Memory B cell (primary cell): ENCODE results near the gene MYCBP2.

Source experiments
- ATAC-seq: fragments of 150-1000 bp; cut with Tn5 transposase; 2 replicates; pipeline ENCODE4 v1.10.0; 2021; ENCODE audit warnings: low read depth, mild to moderate bottlenecking, moderate library complexity
- DNase-seq, 2 donors: peaks; one replicate each; pipeline ENCODE4 v3.0.0; 2022; ENCODE audit warnings: low spot score in 2 of 2
- H3K27ac Mint-ChIP-seq: one replicate; pipeline ENCODE4 v1.8.0; 2022; ENCODE audit warnings: mild to moderate bottlenecking, moderate library complexity, mixed read lengths
- H3K27me3 Mint-ChIP-seq: one replicate; pipeline ENCODE4 v1.8.0; 2022; ENCODE audit warnings: mixed read lengths
- H3K36me3 Mint-ChIP-seq: one replicate; pipeline ENCODE4 v1.8.0; 2022; ENCODE audit warnings: mild to moderate bottlenecking, mixed read lengths
- H3K4me1 Mint-ChIP-seq: one replicate; pipeline ENCODE4 v1.8.0; 2022; ENCODE audit warnings: mixed read lengths
- H3K4me3 Mint-ChIP-seq: one replicate; pipeline ENCODE4 v1.8.0; 2022; ENCODE audit warnings: mild to moderate bottlenecking, moderate library complexity, mixed read lengths
- H3K9me3 Mint-ChIP-seq: one replicate; pipeline ENCODE4 v1.8.0; 2022; ENCODE audit warnings: mixed read lengths

Gene MYCBP2

GRCh38 chr13:77326905-77327604, at the start of gene MYCBP2:
Gene MYCBP2 (minus strand): TSS chr13:77327094. CDS start chr13:77326775, 319 bp downstream.
- ATAC-seq = peak; percentile 66
- H3K27me3 Mint-ChIP-seq = no peaks in the 10 kb centered on the region
- H3K4me1 Mint-ChIP-seq = peaks cover 43% of the 10 kb centered on the region
- peak within 1 kb of the TSS; percentile 97 for H3K27ac Mint-ChIP-seq
- peak within 1 kb of the TSS; percentile 99 for H3K4me3 Mint-ChIP-seq
- H3K36me3 Mint-ChIP-seq = peaks cover 3% of the 10 kb centered on the region
- DNase-seq = peak; percentile 96 to 98
- peaks cover 2% of the 10 kb centered on the region for H3K9me3 Mint-ChIP-seq

- Mint-ChIP-seq H3K4me1 (peaks cover 10% of the 10 kb centered on the region), H3K27me3 (no peaks in the 10 kb centered on the region), H3K27ac (no peak overlapping the region), H3K9me3 (no peaks in the 10 kb centered on the region), H3K36me3 (no peaks in the 10 kb centered on the region), H3K4me3 (no peak overlapping the region)
- ATAC-seq = no peak
- DNase-seq = no peak
Observed at GRCh38 chr13:77375560-77376108, 48.7 kb upstream of the MYCBP2 start.

- Mint-ChIP-seq H3K27me3 (no peaks in the 10 kb centered on the region), H3K4me3 (no peak overlapping the region), H3K36me3 (no peaks in the 10 kb centered on the region), H3K4me1 (peaks cover 10% of the 10 kb centered on the region), H3K9me3 (no peaks in the 10 kb centered on the region), H3K27ac (no peak overlapping the region)
- DNase-seq (no peak), ATAC-seq (no peak)
Observed at GRCh38 chr13:77374786-77375185, 47.9 kb upstream of the MYCBP2 start.

GRCh38 chr13:77374339-77374738, 47.4 kb upstream of the MYCBP2 start:
- H3K27me3 Mint-ChIP-seq = no peaks in the 10 kb centered on the region
- ATAC-seq = no peak
- H3K27ac Mint-ChIP-seq = no peak overlapping the region
- H3K4me1 Mint-ChIP-seq = peaks cover 10% of the 10 kb centered on the region
- H3K9me3 Mint-ChIP-seq = no peaks in the 10 kb centered on the region
- DNase-seq = no peak
- H3K4me3 Mint-ChIP-seq = no peak overlapping the region
- H3K36me3 Mint-ChIP-seq = no peaks in the 10 kb centered on the region

GRCh38 chr13:77373502-77373901, 46.6 kb upstream of the MYCBP2 start:
- no peaks in the 10 kb centered on the region for H3K9me3 Mint-ChIP-seq
- no peak overlapping the region for H3K27ac Mint-ChIP-seq
- DNase-seq = no peak
- H3K4me1 Mint-ChIP-seq = peaks cover 10% of the 10 kb centered on the region
- H3K4me3 Mint-ChIP-seq = no peak overlapping the region
- H3K27me3 Mint-ChIP-seq = no peaks in the 10 kb centered on the region
- ATAC-seq = no peak
- no peaks in the 10 kb centered on the region for H3K36me3 Mint-ChIP-seq

GRCh38 chr13:77372275-77372674, 45.4 kb upstream of the MYCBP2 start:
- H3K4me1 Mint-ChIP-seq = peaks cover 10% of the 10 kb centered on the region
- H3K27ac Mint-ChIP-seq = no peak overlapping the region
- ATAC-seq = no peak
- H3K27me3 Mint-ChIP-seq = no peaks in the 10 kb centered on the region
- no peaks in the 10 kb centered on the region for H3K36me3 Mint-ChIP-seq
- H3K9me3 Mint-ChIP-seq = no peaks in the 10 kb centered on the region
- DNase-seq = no peak
- no peak overlapping the region for H3K4me3 Mint-ChIP-seq

- Mint-ChIP-seq H3K4me3 (no peak overlapping the region), H3K4me1 (peaks cover 6% of the 10 kb centered on the region), H3K27me3 (no peaks in the 10 kb centered on the region), H3K27ac (no peak overlapping the region), H3K9me3 (no peaks in the 10 kb centered on the region), H3K36me3 (no peaks in the 10 kb centered on the region)
- ATAC-seq (no peak), DNase-seq (no peak)
Observed at GRCh38 chr13:77370888-77371287, 44.0 kb upstream of the MYCBP2 start.

GRCh38 chr13:77362166-77362565, 35.3 kb upstream of the MYCBP2 start:
- no peak for ATAC-seq
- DNase-seq = no peak
- no peak overlapping the region for H3K27ac Mint-ChIP-seq

GRCh38 chr13:77360032-77360685, 33.3 kb upstream of the MYCBP2 start:
- Mint-ChIP-seq H3K9me3 (peaks cover 4% of the 10 kb centered on the region), H3K4me3 (no peak overlapping the region), H3K27me3 (no peaks in the 10 kb centered on the region), H3K27ac (peak overlapping the region; percentile 49), H3K4me1 (peaks cover 17% of the 10 kb centered on the region), H3K36me3 (peaks cover 3% of the 10 kb centered on the region)
- DNase-seq = no peak
- no peak for ATAC-seq

More at GRCh38 chr13:77362166-77362565, 35.3 kb upstream of the MYCBP2 start:
- H3K27me3 Mint-ChIP-seq = no peaks in the 10 kb centered on the region
- H3K4me1 Mint-ChIP-seq = peaks cover 17% of the 10 kb centered on the region
- peaks cover 4% of the 10 kb centered on the region for H3K9me3 Mint-ChIP-seq
- H3K4me3 Mint-ChIP-seq = no peak overlapping the region
- peaks cover 3% of the 10 kb centered on the region for H3K36me3 Mint-ChIP-seq

- DNase-seq = no peak
Observed at GRCh38 chr13:77359171-77359570, 32.3 kb upstream of the MYCBP2 start.

GRCh38 chr13:77358001-77358400, 31.1 kb upstream of the MYCBP2 start:
- Mint-ChIP-seq H3K9me3 (peaks cover 4% of the 10 kb centered on the region), H3K27me3 (no peaks in the 10 kb centered on the region), H3K36me3 (peaks cover 3% of the 10 kb centered on the region), H3K4me1 (peaks cover 27% of the 10 kb centered on the region), H3K27ac (no peak overlapping the region), H3K4me3 (no peak overlapping the region)
- no peak for DNase-seq
- no peak for ATAC-seq

More at GRCh38 chr13:77359171-77359570, 32.3 kb upstream of the MYCBP2 start:
- Mint-ChIP-seq H3K4me1 (peaks cover 17% of the 10 kb centered on the region), H3K27me3 (no peaks in the 10 kb centered on the region), H3K27ac (no peak overlapping the region), H3K9me3 (peaks cover 4% of the 10 kb centered on the region), H3K36me3 (peaks cover 3% of the 10 kb centered on the region), H3K4me3 (no peak overlapping the region)
- ATAC-seq = no peak

- peaks cover 3% of the 10 kb centered on the region for H3K36me3 Mint-ChIP-seq
- ATAC-seq = no peak
- DNase-seq = no peak
- peaks cover 31% of the 10 kb centered on the region for H3K4me1 Mint-ChIP-seq
- H3K4me3 Mint-ChIP-seq = no peak overlapping the region
- no peaks in the 10 kb centered on the region for H3K27me3 Mint-ChIP-seq
- H3K9me3 Mint-ChIP-seq = peaks cover 4% of the 10 kb centered on the region
- H3K27ac Mint-ChIP-seq = no peak overlapping the region
Observed at GRCh38 chr13:77356155-77356554, 29.3 kb upstream of the MYCBP2 start.

GRCh38 chr13:77353995-77354394, 27.1 kb upstream of the MYCBP2 start:
- H3K27ac Mint-ChIP-seq = peak overlapping the region; percentile 10

GRCh38 chr13:77351315-77351714, 24.4 kb upstream of the MYCBP2 start:
- no peak overlapping the region for H3K4me3 Mint-ChIP-seq
- peaks cover 16% of the 10 kb centered on the region for H3K4me1 Mint-ChIP-seq
- no peaks in the 10 kb centered on the region for H3K36me3 Mint-ChIP-seq
- no peaks in the 10 kb centered on the region for H3K27me3 Mint-ChIP-seq
- DNase-seq = no peak
- no peak overlapping the region for H3K27ac Mint-ChIP-seq
- H3K9me3 Mint-ChIP-seq = peaks cover 2% of the 10 kb centered on the region
- no peak for ATAC-seq

More at GRCh38 chr13:77353995-77354394, 27.1 kb upstream of the MYCBP2 start:
- H3K36me3 Mint-ChIP-seq = peaks cover under 1% of the 10 kb centered on the region
- H3K4me3 Mint-ChIP-seq = no peak overlapping the region
- H3K9me3 Mint-ChIP-seq = peaks cover under 1% of the 10 kb centered on the region
- H3K4me1 Mint-ChIP-seq = peaks cover 19% of the 10 kb centered on the region
- DNase-seq (no peak), ATAC-seq (peak; percentile 93)
- H3K27me3 Mint-ChIP-seq = no peaks in the 10 kb centered on the region
